ENCODE data around the gene CENPN.

CENPN gene

GRCh38 chr16:81006813-81007695, at the start of gene CENPN, which contains the start of gene CMC2:
Gene CENPN, plus strand, starts transcription at chr16:81007214. Its CDS starts 4,726 bp downstream, at chr16:81011940.
Gene CMC2, minus strand, starts transcription at chr16:81006885. Its CDS starts 9,491 bp downstream, at chr16:80997394.
- Histone ChIP-seq H3K4me1 (ENCODE audit: insufficient read depth, low read length) (peaks cover 13% of the 10 kb centered on the region), H2AFZ (ENCODE audit: low read depth, low read length) (peak within 1 kb of the TSS; percentile 62), H3K36me3 (ENCODE audit: insufficient read depth, low read length) (peaks cover 6% of the 10 kb centered on the region), H3K27me3 (ENCODE audit: insufficient read depth, low read length) (no peaks in the 10 kb centered on the region), H3K9me3 (ENCODE audit: low read length) (no peaks in the 10 kb centered on the region), H3K4me3 (ENCODE audit: low read length) (peak within 1 kb of the TSS; percentile 66)

GRCh38 chr16:80958284-80958683, 48.7 kb upstream of the CENPN start:
- H3K27me3 ChIP-seq (ENCODE audit: insufficient read depth, low read length), result no peaks in the 10 kb centered on the region
- H3K4me1 ChIP-seq (ENCODE audit: insufficient read depth, low read length), result no peaks in the 10 kb centered on the region
- H2AFZ ChIP-seq (ENCODE audit: low read depth, low read length), result no peak overlapping the region
- H3K4me3 ChIP-seq (ENCODE audit: low read length), result no peak overlapping the region
- H3K36me3 ChIP-seq (ENCODE audit: insufficient read depth, low read length), result no peaks in the 10 kb centered on the region
- peaks cover 3% of the 10 kb centered on the region for H3K9me3 ChIP-seq (ENCODE audit: low read length)

- Histone ChIP-seq H3K27me3 (ENCODE audit: insufficient read depth, low read length) (no peaks in the 10 kb centered on the region), H3K9me3 (ENCODE audit: low read length) (peaks cover 3% of the 10 kb centered on the region), H3K4me1 (ENCODE audit: insufficient read depth, low read length) (no peaks in the 10 kb centered on the region), H3K36me3 (ENCODE audit: insufficient read depth, low read length) (no peaks in the 10 kb centered on the region), H3K4me3 (ENCODE audit: low read length) (no peak overlapping the region), H2AFZ (ENCODE audit: low read depth, low read length) (no peak overlapping the region)
These were observed 44.1 kb upstream of the CENPN start for GRCh38 chr16:80962879-80963278.

DNA sequence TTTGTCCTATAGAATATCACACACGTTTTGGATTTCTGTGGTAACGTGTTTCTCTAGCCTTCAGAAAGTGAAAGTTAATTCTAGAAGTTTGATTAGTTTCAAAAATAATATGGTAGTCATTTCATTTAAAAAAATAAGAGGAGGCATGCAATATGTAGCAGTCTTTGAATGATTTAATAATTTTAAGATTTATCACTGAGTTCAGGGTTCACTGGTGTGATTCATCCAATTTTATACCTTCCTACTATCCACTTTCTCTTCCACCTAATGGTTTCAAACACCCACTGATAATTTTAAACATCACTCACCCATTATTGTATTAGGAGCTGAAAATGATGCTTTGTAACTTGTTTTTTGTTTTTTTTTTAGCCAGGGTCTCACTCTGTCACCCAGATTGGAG, 42.7 kb upstream of the CENPN start:
- H3K27me3 ChIP-seq (ENCODE audit: insufficient read depth, low read length), result no peaks in the 10 kb centered on the region
- H3K9me3 ChIP-seq (ENCODE audit: low read length), result peaks cover 3% of the 10 kb centered on the region
- H3K4me3 ChIP-seq (ENCODE audit: low read length), result no peak overlapping the region
- no peaks in the 10 kb centered on the region for H3K4me1 ChIP-seq (ENCODE audit: insufficient read depth, low read length)
- H2AFZ ChIP-seq (ENCODE audit: low read depth, low read length), result no peak overlapping the region
- no peaks in the 10 kb centered on the region for H3K36me3 ChIP-seq (ENCODE audit: insufficient read depth, low read length)

DNA sequence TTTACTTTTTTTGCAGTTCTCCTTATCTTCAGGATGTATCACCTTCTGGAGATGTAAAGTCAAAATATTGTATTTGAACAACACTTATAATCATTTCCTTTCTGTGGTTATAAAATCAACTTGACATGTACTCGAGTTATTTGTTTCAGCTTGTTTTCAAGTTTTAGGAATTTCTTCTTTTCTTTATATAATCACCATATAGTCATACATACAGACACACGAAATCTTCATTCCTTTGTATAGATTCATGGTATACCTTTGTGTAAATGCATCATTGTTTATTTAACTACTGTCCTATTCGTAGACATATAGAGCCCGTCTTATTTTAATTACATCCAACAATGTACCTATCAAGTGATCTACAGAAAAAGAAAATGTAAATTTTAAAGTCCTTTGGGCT, 40.4 kb upstream of the CENPN start:
- Histone ChIP-seq H3K4me1 (ENCODE audit: insufficient read depth, low read length) (no peaks in the 10 kb centered on the region), H3K36me3 (ENCODE audit: insufficient read depth, low read length) (peaks cover 4% of the 10 kb centered on the region), H3K9me3 (ENCODE audit: low read length) (peaks cover 3% of the 10 kb centered on the region), H2AFZ (ENCODE audit: low read depth, low read length) (no peak overlapping the region), H3K4me3 (ENCODE audit: low read length) (no peak overlapping the region), H3K27me3 (ENCODE audit: insufficient read depth, low read length) (no peaks in the 10 kb centered on the region)

GRCh38 chr16:80968386-80969113, 38.5 kb upstream of the CENPN start:
- H3K4me3 ChIP-seq (ENCODE audit: low read length), result no peak overlapping the region

GRCh38 chr16:80969114-80969484, 37.9 kb upstream of the CENPN start:
- no peaks in the 10 kb centered on the region for H3K4me1 ChIP-seq (ENCODE audit: insufficient read depth, low read length)
- H3K36me3 ChIP-seq (ENCODE audit: insufficient read depth, low read length), result peaks cover 4% of the 10 kb centered on the region
- H3K27me3 ChIP-seq (ENCODE audit: insufficient read depth, low read length), result no peaks in the 10 kb centered on the region
- H2AFZ ChIP-seq (ENCODE audit: low read depth, low read length), result no peak overlapping the region
- no peak overlapping the region for H3K4me3 ChIP-seq (ENCODE audit: low read length)
- H3K9me3 ChIP-seq (ENCODE audit: low read length), result no peaks in the 10 kb centered on the region

More at GRCh38 chr16:80968386-80969113, 38.5 kb upstream of the CENPN start:
- Histone ChIP-seq H2AFZ (ENCODE audit: low read depth, low read length) (no peak overlapping the region), H3K36me3 (ENCODE audit: insufficient read depth, low read length) (peaks cover 4% of the 10 kb centered on the region), H3K9me3 (ENCODE audit: low read length) (no peaks in the 10 kb centered on the region), H3K27me3 (ENCODE audit: insufficient read depth, low read length) (no peaks in the 10 kb centered on the region), H3K4me1 (ENCODE audit: insufficient read depth, low read length) (no peaks in the 10 kb centered on the region)

DNA sequence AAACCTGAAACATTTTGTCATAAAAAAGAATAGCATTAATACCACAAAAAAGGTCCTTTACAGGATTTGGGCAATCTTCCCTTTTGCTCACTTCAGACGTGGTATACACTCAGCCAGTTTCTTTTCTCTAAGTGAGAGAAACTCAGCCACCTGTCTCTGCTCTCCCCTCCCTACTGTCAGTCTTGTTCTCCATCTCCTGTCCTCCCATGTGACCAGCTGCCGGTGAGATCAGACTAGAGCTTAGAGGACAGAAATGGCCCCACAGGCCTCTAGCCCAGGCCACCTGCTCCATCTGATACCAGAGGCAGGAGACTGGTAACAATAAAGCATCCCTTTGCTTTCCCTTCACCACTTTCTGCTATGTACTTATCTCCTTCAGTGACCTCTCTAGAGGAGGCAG, 35.2 kb upstream of the CENPN start:
- Histone ChIP-seq H2AFZ (ENCODE audit: low read depth, low read length) (no peak overlapping the region), H3K36me3 (ENCODE audit: insufficient read depth, low read length) (peaks cover 15% of the 10 kb centered on the region), H3K4me1 (ENCODE audit: insufficient read depth, low read length) (no peaks in the 10 kb centered on the region), H3K4me3 (ENCODE audit: low read length) (no peak overlapping the region), H3K9me3 (ENCODE audit: low read length) (no peaks in the 10 kb centered on the region), H3K27me3 (ENCODE audit: insufficient read depth, low read length) (no peaks in the 10 kb centered on the region)

DNA sequence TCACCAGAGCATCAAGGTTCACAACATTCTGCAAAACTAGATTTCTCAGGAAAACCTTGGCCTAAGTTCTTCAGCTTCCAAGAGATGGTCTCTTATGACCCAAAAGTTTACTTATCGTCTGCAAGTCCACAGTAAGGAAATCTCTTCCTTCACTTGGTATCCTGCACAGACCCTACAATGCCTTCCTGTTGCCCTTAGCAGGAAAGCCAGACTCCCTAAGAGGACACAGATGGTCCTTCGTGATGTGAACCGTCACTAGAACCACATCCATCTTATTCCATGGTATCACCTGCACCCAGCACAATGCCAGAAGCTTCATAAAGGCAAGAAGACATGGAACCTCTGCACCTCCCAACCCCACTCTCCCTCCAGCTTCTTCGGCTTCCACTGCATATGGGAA, 34.4 kb upstream of the CENPN start:
- Histone ChIP-seq H3K4me1 (ENCODE audit: insufficient read depth, low read length) (no peaks in the 10 kb centered on the region), H2AFZ (ENCODE audit: low read depth, low read length) (no peak overlapping the region), H3K36me3 (ENCODE audit: insufficient read depth, low read length) (peaks cover 15% of the 10 kb centered on the region), H3K27me3 (ENCODE audit: insufficient read depth, low read length) (no peaks in the 10 kb centered on the region), H3K4me3 (ENCODE audit: low read length) (no peak overlapping the region), H3K9me3 (ENCODE audit: low read length) (no peaks in the 10 kb centered on the region)

DNA sequence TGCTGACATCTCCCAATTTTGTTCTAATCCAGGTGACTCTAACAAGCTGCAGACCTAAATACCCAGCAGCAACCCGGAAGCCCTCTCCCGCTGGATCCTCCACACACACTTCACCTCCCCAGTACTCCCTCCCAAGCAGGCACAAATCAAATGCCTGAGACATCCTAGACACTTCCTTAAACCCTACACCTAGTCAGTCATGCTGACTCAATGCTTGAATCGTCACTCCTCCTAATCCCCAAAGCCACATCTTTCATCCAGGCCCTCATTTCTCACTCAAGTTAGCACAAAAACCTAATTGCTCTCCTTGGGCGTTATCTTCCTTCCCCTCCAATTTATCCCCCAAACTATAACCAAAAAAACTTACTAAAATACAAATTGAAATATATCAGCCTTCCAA, 33.0 kb upstream of the CENPN start:
- Histone ChIP-seq H3K36me3 (ENCODE audit: insufficient read depth, low read length) (peaks cover 15% of the 10 kb centered on the region), H3K27me3 (ENCODE audit: insufficient read depth, low read length) (no peaks in the 10 kb centered on the region), H2AFZ (ENCODE audit: low read depth, low read length) (no peak overlapping the region), H3K4me1 (ENCODE audit: insufficient read depth, low read length) (no peaks in the 10 kb centered on the region), H3K4me3 (ENCODE audit: low read length) (no peak overlapping the region), H3K9me3 (ENCODE audit: low read length) (no peaks in the 10 kb centered on the region)

DNA sequence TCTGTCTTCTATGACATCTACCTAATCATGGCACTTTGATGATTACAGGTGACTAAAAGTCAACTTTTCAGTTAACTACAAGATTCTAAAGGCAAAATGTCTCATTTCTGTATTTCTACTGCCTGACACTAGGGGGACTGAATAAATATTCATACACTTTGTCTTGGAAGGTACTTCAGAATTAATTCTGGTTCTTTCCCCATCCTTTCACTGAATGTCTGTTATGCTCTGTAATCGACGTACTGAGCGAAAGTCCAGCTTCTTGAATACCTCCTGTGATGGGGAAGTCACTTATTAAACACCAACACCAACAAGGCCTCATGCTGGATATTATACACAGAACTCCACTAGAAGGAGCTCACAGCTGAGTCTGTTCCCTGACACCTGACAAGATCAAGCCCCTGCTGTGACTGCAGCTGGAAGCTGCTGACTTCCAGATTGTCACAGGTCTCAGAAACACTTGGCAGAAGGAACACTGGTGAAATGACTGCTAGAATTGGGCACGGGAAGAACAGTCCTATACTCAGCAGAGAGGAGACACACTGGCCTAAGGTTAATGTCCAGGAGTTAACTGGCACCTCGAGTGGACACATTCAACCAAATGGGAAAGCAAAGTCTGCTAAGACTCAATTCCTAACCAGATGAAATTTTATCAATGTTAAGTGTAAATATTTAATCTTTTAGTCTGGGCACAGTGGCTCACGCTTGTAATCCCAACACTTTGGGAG, 32.2 kb upstream of the CENPN start:
- Histone ChIP-seq H3K4me1 (ENCODE audit: insufficient read depth, low read length) (no peaks in the 10 kb centered on the region), H2AFZ (ENCODE audit: low read depth, low read length) (no peak overlapping the region), H3K36me3 (ENCODE audit: insufficient read depth, low read length) (peaks cover 18% of the 10 kb centered on the region), H3K27me3 (ENCODE audit: insufficient read depth, low read length) (no peaks in the 10 kb centered on the region), H3K9me3 (ENCODE audit: low read length) (no peaks in the 10 kb centered on the region), H3K4me3 (ENCODE audit: low read length) (no peak overlapping the region)

- Histone ChIP-seq H3K9me3 (ENCODE audit: low read length) (no peaks in the 10 kb centered on the region), H3K4me3 (ENCODE audit: low read length) (no peak overlapping the region), H3K27me3 (ENCODE audit: insufficient read depth, low read length) (no peaks in the 10 kb centered on the region), H3K4me1 (ENCODE audit: insufficient read depth, low read length) (no peaks in the 10 kb centered on the region), H2AFZ (ENCODE audit: low read depth, low read length) (no peak overlapping the region), H3K36me3 (ENCODE audit: insufficient read depth, low read length) (peaks cover 21% of the 10 kb centered on the region)
These were observed 30.1 kb upstream of the CENPN start for GRCh38 chr16:80976946-80977345.

GRCh38 chr16:80981103-80981502, 25.9 kb upstream of the CENPN start:
- H3K4me3 ChIP-seq (ENCODE audit: low read length), result no peak overlapping the region
- H3K36me3 ChIP-seq (ENCODE audit: insufficient read depth, low read length), result peaks cover 13% of the 10 kb centered on the region
- no peaks in the 10 kb centered on the region for H3K27me3 ChIP-seq (ENCODE audit: insufficient read depth, low read length)
- no peaks in the 10 kb centered on the region for H3K9me3 ChIP-seq (ENCODE audit: low read length)
- no peaks in the 10 kb centered on the region for H3K4me1 ChIP-seq (ENCODE audit: insufficient read depth, low read length)
- H2AFZ ChIP-seq (ENCODE audit: low read depth, low read length), result no peak overlapping the region
